CD4-positive, alpha-beta T cell treated with Interleukin-17A for 1 hour (primary cell): ENCODE results near the gene STK32C.
"Not testable (repeated sequence)": the region's sequence is repeated elsewhere in the genome, so short reads cannot be mapped to it uniquely, and the experiment has no call there.

Experiments used
- DNase-seq: peaks from one replicate; pipeline ENCODE4 v3.0.0-alpha.2; 2020

The STK32C gene

DNA sequence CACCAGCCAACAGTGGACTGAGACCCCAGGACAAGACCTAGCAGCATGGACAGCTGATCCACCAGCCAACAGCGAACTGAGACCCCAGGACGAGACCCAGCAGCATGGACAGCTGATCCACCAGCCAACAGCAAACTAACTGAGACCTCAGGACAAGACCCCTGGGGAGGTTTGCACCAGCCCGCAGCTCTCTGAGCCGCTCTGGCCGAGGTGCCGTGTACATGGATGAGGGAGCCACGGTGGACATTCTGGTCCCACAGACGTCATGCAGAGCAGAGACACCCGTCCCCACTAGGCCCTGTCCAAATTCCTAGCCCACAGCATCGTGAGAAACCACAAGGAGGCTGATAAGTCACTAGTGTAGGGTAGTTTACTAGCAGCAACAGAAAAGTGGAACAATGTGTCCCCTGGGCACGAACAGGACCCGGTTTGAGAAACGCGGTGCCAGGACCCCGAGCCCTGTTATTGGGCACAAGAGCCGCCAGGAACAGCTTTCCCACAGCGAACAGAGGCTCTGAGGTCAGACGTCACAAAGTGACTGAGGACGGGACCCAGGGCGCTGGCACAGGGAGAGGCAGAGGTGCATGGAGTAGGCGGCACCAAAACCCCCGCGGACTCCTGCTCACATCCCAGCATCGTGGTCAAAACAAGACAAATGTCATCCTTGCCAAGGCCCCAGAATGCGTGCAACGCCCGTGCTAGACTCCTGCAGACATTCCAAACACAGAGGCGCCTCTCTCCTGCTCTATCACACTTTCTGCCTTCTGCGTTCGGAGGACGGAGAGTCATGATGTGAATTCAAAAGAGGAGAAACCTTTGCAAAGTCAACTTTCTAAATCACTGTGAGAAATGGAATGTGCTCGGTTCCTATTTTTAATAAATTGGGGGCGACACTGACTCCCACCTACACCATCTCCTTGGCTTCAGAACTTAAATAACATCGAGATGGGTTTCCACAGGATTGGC is 8.1 kb downstream of the STK32C start:
- no peak for DNase-seq

DNA sequence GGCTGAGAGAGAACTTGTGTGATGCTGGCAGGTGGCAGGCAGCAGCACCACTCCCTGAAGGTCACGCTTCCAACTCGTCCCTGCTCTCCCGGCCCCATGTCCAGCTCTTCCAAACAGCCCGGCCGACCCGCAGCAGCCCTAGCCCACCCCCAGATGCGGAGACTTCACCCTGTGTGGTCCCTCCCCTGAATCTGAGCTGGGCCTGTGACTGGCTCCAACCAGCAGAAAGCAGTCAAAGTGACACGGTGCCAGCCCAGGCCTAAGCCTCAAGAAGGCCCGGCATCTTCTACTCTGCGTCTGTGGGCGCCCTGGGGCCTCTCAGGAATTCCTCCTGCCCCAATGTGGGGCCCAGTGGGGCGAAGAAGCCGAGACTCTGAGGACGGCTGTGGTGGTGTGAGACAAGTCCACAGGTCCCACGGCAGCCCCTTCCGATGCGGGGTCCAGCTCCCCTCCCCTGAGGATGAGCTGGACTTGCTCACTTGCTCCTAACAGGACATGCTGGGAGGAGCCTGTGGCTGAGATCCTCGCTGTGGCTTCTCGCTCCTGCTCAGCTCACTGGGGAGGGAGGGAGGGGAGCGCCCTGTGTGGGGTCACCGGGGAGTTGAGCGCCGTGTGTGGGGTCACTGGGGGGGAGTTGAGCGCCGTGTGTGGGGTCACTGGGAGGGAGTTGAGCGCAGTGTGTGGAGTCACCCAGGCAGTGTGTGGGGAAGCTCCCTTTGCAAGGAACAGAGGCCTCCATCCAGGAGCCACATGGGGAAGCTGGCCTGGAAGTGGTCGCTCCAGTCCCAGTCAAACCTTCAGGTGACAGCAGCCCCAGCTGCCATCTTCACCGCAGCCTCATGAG is 9.5 kb downstream of the STK32C start:
- no peak for DNase-seq

DNA sequence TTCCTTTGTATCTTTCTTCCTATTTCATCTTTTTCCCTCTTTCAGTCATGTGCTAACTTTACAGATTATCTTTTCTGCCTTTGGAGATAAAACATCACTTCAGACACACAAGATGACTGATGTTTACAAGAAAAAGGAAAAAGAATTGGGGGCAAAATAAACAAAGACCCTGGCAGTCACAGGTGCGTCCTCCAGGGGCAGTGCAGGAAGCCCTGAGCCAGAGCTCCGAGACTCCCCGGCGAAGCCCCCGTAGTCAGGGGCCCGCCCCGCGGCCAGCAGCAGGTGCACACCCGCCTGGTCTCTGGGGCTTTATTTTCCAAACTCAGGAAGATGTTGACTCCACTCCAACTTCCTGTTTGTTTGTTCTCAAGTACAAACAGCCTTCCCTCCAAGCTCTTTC is 10.2 kb downstream of the STK32C start:
- DNase-seq = no peak

DNA sequence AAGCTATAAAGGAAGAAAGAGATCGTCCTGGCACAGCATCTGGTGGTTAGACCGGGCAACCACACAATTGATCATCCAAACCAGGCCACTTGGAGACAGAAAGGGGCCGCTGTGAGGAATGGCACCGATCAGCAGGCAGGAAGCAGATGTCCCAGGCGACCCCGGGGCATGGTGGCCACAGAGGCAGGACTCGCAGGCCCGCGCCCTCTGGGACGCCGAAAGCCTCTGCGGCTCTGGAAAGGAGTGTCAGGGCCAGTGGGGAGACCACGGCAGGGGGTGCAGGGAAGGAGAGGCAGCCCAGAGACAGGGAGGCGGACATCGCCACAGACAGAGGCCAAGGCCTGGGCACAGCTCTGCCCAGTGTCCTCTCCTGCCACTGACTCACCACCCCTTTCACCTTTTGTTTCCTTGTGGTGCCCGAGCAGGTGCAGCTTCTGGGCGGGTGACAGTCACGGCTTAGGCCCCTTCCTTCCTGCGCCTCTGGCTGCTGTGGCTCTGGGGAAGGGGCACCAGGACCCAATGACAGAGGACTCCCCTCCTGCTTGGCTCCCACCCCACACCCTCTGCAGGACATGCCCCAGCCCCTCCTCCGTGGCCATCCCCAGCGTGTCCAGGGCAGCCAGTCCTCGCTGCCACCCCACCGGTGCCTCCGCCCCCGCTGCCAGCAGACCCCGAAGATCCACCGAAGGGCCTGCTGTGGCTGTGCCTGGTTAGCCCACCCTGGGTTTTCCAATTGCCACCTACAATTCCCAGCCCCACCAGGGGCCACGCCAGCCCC is 10.9 kb downstream of the STK32C start:
- no peak for DNase-seq

DNA sequence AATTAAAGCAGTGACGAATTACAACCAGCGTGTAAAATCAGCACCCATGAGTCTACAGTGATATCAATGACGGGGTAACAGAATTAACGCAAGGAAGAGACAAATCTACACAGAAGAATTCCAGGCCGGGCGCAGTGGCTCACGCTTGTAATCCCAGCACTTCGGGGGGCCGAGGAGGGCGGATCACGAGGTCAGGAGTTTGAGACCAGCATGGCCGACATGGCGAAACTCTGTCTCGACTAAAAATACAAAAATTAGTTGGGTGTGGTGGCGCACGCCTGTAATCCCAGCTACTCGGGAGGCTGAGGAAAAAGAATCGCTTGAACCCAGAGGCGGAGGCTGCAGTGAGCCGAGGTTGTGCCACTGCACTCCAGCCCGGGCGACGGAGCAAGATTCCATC is 12.3 kb downstream of the STK32C start:
- DNase-seq = not testable (repeated sequence)

DNA sequence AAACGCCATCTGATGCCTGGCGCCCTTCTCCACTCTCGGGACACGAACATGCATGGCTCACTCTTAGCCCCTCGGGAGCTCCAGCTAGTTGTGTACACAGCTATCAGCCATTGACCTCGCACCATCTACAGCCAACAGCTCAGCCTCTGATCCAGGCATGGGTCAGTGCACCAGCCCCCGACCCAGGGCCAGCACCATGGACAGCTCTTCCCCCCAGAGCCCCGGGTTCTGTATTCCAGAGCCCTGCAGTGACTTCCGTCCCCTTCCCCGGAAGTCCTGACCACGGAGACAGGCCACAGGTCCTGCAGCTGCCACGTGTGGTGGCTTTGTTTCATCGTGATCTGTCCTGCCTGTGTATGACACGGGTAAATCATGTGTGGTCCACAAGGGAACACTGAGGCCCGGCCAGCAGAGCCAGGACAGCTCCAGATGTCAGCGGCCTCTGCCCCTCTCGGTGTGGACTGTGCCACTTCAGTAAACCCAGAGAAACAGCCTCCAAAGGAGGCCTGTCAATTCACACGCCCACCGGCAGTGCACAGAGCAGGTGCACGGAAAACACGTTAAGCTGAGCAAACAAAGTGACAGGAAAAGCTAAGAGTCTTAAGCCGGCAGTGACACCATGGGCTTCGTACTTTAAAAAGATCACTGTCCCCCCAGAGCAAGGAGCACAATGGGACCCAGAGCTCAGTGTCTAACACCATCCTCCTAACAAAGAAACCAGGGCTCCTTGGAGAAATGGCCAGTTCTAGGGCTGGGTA is 13.0 kb downstream of the STK32C start:
- DNase-seq = no peak

DNA sequence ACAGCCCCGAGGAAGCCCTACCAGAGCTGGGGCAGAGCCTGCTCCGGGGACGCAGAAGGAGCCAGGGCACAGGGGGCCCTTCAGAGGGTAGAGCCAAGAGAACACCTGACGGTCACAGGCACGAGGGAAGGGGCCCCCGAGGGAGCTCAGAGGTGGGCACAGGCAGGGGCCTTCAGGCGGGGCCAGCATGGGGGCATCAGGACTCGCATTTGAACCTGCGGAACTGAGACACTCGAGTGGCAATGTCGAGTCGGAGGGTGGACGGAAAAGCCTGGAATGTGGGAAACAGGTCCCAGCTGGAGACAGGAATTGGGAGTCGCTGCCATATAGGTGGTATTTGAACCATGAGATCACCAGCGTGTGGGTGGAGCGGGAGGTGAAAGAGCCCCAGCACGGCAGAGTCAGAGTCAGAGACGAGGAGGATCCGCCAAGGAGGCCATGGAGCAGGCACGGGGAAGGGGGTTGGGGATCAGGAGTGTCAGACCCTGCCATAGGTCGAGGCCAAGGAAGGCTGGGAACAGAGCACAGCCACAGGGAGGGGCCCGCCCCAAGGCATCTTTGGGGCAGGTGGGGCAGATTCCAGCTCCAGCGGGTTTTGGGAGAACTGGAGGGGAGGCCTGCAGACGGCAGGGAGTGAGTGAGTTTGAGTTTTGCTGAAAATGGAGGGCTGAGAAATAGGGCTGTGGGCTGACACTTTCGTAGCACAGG is 13.8 kb downstream of the STK32C start:
- DNase-seq = no peak

DNA sequence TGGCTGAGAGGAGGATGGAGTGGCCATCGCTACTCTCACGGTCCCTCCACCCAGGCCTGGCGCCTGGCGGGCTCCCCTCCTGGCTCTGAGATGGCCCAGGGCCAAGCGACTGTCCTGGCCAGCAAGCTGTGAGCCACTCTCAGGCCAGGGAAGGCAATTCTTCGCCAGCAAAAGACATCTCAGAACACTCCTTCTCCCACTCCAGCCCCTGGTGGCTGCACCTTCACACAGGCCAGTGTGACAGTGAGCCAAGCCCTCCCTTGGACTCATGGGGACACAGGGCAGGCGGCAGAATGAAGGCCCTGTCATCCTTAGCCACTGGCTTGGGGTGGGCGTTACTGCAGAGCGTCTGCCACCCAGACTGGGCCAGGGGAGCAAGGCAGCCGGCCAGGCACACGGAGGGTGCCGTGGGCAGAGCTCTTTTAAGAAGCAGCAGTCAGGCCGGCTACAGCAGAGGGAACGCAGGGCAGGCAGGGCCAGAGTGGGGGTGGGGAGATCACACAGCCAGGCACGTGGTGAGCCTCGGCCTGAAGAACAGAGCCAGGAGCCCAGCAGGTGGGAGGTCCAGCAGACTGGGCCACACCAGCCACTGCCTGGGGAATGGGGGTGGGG is 14.4 kb downstream of the STK32C start:
- DNase-seq = no peak

DNA sequence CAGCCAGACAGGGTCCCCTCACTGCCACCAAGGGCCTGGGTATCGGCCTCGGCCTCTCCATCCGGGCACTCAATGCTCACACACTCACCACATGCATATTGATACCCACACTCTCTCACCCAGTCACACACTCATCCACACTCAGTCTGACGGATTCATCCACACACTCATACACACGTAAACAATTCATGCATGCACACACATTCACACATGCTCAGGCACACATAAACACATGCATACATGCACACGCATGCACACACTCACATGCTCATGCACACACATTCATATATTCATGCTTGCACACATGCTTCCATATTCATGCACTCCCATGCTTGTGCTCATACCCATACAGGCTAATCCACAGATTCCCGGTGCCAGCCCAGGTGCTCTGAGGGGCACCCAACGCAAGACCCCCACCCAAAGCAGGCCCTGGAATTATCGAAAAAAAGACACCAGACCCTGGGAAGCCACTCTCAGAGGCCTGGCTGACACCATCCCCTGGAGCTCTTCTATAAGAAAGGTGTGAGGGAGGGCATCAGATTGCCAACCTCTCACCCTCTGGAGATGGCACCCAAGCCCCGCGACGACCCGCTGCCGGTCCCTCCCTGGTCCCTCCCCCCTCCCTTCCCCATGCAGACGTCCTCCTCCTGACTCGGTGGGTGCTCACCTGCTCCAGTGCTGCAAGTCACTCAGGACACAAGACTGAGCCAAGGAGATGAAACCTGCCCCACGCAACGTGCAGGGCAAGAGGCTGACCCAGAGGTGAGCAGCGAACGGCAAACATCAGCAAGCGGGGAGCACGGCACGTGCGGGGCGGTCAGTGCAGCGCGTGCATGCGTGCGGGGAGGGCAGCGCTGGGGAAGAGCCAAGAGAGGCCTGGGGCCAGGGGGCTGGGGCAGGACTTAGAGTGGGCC is 15.2 kb downstream of the STK32C start:
- DNase-seq = no peak

DNA sequence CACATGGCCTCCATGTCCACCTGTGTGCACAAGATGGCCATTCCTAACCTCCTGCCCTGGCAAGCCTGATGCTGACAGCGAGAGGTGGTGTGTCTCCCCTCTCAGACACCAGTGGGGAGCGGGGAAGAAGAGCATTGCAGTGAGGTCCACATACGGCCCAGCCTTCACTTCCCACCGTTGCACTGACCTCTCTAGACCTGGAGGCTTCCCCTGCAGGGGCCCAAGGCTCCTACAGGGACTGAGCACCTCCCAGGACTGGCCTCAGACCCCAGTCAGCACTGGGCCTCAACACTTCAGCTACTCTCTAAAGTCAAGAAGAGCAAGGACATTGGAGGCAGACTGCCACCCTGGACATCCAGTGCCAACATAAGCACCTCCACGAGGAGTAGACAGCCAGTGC is 15.9 kb downstream of the STK32C start:
- no peak for DNase-seq

DNA sequence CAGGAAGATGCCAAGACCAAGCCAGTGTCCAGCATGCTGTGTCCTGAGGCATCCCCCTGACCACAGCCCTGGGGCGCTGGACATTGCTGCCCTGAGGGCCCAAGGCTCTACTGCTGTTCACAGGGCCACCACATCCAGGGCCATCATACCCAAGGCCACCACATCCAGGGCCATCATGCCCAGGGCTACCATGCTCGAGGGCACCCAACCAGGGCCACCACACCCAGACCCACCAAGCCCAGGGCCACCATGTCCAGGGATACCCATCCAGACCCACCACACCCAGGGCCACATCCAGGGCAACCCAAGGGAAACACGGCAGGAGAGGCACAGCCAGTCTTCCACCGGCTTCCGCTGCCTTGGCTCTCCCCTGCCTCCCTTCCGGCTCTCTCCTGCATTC is 17.1 kb downstream of the STK32C start:
- no peak for DNase-seq

DNA sequence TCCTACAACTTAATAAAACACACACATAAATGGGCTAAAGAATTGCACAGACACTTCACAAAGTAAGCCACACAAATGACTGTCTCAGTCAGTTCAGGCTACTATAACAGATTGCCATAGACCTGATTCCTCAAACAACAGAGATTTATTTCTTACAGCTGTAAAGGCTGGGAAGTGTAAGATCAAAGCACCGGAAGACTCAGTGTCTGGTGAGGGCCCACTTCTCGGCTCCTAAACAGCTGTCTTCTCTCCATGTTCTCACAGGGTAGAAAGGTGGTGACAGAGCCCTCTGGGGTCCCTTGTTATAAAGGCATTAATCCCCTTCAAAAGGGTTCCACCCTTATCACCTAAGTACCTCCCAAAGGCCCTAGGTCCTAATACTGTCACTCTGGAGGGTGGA is 18.3 kb downstream of the STK32C start:
- DNase-seq = no peak

DNA sequence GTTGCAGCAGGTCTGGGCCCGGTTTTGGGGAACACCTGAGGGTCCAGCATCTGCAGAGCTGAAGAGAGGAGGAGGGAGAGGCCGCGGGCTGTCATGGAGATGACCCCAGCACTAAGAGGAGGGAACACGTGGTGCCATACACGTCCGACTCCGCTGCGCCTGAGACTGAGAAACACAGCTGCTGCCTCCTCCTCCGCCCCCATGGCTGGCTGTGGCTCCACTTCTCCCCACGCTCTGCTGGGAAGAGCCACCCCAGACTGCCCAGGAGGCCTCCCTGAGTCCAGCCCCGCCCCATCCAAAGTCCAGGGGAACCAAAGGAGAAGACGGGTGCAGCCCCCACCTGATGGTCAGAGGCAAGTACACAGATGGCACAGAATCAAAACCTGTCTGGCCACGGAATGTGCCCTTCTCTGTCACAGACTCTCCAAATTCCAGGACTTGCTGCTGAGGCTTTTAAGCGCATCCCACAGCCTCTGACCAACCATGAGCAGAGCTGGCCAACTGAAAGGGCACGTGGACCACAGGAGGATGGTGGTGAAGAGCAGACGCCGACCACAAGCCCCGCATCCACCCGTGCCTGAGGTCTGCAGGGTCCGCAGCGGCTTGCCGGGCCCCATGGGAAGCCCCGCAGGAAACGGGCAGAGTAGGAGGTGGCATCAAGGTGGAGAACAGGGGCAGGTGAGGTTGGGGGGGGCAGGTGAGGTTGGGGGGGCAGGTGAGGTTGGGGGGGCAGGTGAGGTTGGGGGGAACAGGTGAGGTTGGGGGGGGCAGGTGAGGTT is 24.0 kb downstream of the STK32C start:
- DNase-seq = no peak

DNA sequence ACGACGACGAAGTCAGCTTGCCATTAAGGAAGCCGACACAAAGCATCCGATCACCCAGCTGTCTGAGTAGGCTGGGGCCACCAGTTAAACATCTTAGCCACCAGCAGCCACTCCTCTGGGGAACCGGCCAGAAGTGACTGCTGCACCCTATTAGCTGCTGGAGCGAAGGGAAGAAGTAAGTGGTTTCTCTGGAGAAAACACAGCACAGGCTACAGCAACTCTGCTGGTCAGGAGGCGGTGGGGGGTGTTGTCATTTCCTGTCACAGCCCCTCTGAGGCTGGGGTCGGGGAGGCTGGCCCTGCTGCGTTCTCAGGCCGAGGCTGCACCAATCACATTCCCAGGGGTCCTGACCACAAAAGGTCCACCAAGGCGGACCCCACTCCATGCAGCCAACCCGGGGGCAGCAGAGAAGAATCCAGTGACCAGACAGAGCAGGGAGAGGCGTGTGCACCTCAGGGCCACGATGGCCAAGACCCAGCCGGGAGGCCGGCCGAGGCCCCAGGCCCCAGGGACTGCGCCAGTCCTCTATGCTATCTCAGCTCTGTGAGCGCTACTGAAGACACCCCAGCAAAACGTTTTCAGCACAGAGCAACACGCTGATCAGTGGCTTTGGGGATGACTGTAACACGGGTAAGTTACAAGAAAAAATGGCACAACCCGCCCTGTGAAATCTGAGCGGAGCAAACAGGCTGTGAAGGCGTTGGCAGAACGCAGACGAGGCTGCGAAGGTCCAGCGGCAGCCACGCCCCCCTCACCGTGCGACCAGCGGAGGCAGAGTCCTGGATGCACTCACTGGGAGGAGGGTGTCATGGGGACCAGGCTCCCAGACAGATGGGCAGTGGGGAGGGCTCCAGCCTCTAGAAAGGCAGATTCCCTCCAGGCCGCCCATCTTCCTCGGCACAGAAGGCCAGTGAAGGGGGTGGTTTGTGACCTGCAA is 24.8 kb downstream of the STK32C start:
- DNase-seq = no peak

DNA sequence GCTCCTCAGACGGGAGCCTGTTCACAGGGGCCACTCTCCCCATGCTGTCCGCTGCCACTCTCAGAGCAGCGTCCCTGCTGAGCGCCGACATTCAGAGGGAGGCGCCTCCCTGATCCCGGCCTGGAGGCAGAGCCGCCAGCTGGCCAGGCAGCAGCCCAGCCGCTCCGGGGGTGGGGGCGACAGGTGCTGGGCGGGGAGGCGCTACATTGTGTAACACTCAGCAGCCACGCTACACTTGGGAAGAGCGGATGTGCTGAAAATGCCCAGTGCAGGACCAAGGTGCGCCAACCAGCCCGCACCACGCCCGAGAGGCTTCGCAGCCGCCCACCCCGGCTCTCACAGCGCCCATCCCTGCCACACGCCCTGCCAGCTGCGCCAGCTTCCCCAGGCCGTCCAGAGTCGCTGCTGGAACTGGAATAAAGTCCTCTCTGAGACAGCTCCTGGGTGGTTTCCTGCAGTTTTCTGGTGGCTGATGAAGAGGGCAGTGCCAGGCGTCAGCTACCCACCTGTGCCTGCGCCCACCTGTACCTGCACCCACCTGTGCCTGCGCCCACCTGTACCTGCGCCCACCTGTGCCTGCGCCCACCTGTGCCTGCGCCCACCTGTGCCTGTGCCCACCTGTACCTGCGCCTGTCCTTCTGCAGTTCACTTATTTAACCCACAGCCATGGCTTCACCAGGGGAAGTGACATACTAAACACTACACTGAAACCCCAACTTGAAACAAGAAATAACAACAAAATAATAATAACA is 25.7 kb downstream of the STK32C start:
- no peak for DNase-seq

DNA sequence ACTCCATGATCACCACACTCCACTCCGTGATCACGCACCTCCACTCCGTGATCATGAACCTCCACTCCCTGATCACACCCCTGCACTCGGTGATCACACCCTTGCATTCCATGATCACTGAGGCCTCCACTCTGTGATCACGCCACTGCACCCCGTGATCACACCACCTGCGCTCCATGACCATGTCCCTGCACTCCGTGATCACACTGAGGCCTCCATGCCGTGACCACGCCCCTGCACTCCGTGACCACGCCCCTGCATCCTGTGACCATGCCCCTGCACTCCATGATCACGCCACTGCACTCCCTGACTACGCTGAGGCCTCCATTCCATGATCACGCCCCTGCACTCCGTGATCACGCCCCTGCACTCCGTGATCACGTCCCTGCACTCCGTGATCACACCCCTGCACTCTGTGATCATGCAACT is 27.1 kb downstream of the STK32C start:
- no peak for DNase-seq
